Caco-2 (cell line): ENCODE results near the gene SHFL. TPM values are rescaled to one million over a fixed set of nuclear protein-coding genes. Genes with fewer than 3 reads are reported as not detected.
A peak's percentile ranks its signal among the peaks of the same experiment; 100 is the strongest.

Experiments used
- BruUV-seq: library from RNA; stranded (reverse); fragments of 400-500 nt; replicated peaks from 2 replicates; lab custom pipeline; 2021; lab: Mats Ljungman, UMichigan
- CTCF ChIA-PET: fragments of 300-600 bp; sonication (Branson Sonifier 250); formaldehyde crosslinking; loops from one replicate; lab custom pipeline; 2022; ENCODE audit warnings: antibody characterized with exemption; lab: Charles Lee
- POLR2A ChIA-PET: fragments of 300-600 bp; sonication (Branson Sonifier 250); formaldehyde crosslinking; loops from one replicate; lab custom pipeline; 2022; ENCODE audit warnings: antibody characterized with exemption; lab: Charles Lee
- DNase-seq, 2 experiments: peaks; one replicate each; pipeline versions ENCODE4 v3.0.0 to v3.0.0-alpha.2; 2020 to 2022
- H3K27me3 ChIP-seq: replicated peaks from 2 replicates; pipeline ENCODE4 v1.6.0; 2011; ENCODE audit warnings: low read length; ENCODE audit not compliant: control insufficient read depth, insufficient read depth
- H3K36me3 ChIP-seq: 2 replicates; pipeline ENCODE4 v1.5.1; 2011; ENCODE audit warnings: low read length; ENCODE audit not compliant: control insufficient read depth, insufficient read depth
- H3K4me1 ChIP-seq: fragments of 250-450 bp; sonication (Bioruptor Pico); 2 replicates; pipeline ENCODE4 v1.5.1; 2020; ENCODE audit warnings: mild to moderate bottlenecking
- H3K4me3 ChIP-seq: 2 replicates; pipeline ENCODE4 v1.5.1; 2011; ENCODE audit warnings: low read depth, mild to moderate bottlenecking, control low read depth, low read length
- H3K9me3 ChIP-seq: fragments of 250-450 bp; sonication (Bioruptor Pico); 2 replicates; pipeline ENCODE4 v1.5.1; 2020; ENCODE audit warnings: mild to moderate bottlenecking, moderate library complexity
- H3K27ac Mint-ChIP-seq: one replicate; pipeline ENCODE4 v1.8.0; 2022; ENCODE audit warnings: mixed read lengths; ENCODE audit not compliant: unreplicated experiment
- H3K27me3 Mint-ChIP-seq: one replicate; pipeline ENCODE4 v1.8.0; 2022; ENCODE audit warnings: mixed read lengths; ENCODE audit not compliant: insufficient read depth, unreplicated experiment
- H3K36me3 Mint-ChIP-seq: one replicate; pipeline ENCODE4 v1.8.0; 2022; ENCODE audit warnings: mild to moderate bottlenecking, mixed read lengths; ENCODE audit not compliant: insufficient read depth, unreplicated experiment
- H3K4me1 Mint-ChIP-seq: one replicate; pipeline ENCODE4 v1.8.0; 2022; ENCODE audit warnings: low read depth, mixed read lengths; ENCODE audit not compliant: unreplicated experiment
- H3K4me3 Mint-ChIP-seq: one replicate; pipeline ENCODE4 v1.8.0; 2022; ENCODE audit warnings: mild to moderate bottlenecking, moderate library complexity, mixed read lengths; ENCODE audit not compliant: unreplicated experiment
- H3K9me3 Mint-ChIP-seq: one replicate; pipeline ENCODE4 v1.8.0; 2022; ENCODE audit warnings: mixed read lengths; ENCODE audit not compliant: unreplicated experiment
- intact Hi-C: fragments of 100-400 bp; cut with micrococcal nuclease; formaldehyde crosslinking; loops from one replicate; pipeline ENCODE4 v1.10.0; 2022; ENCODE audit not compliant: unreplicated experiment
- total RNA-seq: library from RNA; stranded (reverse); gene quantifications from 2 replicates; pipeline ENCODE4 v1.2.3, GENCODE V29; 2022
- TF ChIP-seq, protein P1 (sequence below), 2 experiments: fragments of 200-600 bp in 1 of 2; IDR thresholded peaks; 1 replicate in 1 of 2; 2 replicates in 1 of 2; pipeline versions ENCODE4 v1.5.1 to v1.8.0; 2011 to 2022; ENCODE audit warnings: antibody characterized with exemption in 1 of 2, control low read depth in 1 of 2, inconsistent platforms in 1 of 2, low read depth in 1 of 2, low read length in 1 of 2, mild to moderate bottlenecking in 1 of 2, moderate library complexity in 1 of 2; ENCODE audit not compliant: insufficient read depth in 1 of 2, severe bottlenecking in 1 of 2, unreplicated experiment in 1 of 2

Gene SHFL
- total RNA-seq, 1 experiment from 2014 or later: 6.2 TPM

DNA sequence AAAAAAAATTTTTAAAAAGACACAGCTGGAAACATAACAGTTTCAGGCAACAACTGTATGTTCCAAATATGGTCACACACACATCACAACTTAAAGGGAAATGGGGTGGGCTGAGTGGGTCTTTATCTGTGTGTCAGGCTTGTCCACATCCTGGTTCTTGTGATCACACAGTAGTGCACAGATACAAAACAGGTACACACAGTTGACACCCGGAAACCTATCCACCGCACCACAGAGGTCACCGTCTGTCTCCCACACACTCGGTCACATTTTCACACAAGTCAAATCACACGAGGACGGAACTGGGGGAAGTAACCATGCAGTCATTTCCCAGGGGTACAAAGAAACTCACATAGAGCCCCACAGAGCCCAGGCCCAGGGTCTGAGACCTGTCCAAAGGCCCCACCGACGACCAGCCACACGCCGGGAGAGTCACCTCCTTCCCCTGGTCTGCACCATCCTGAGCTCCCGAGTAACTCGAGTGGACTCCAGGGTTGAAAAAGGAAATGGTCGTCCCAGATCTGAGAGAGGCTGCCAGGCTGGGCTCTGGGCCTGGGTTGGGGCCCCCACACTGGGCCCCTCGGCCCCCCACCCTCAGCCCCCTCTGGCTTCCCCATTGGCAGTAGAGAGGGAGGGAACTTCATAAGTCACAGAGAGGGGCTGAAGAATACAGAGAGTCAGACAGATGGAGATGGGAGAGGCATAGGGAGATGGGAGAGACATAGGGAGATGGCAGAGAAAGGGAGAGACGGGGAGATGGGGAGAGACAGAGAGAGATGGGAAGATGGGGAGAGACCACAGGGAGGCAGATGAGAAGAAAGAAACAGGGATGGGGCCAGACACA is 18.8 kb downstream of the SHFL start:
- intact Hi-C loops: no loop called here
- H3K27ac Mint-ChIP-seq: no peak overlapping the region
- Histone ChIP-seq H3K4me3 (no peak overlapping the region), H3K36me3 (peaks cover 2% of the 10 kb centered on the region; the same call in 1 of the 2 replicates), H3K27me3 (no peaks in the 10 kb centered on the region), H3K9me3 (no peaks in the 10 kb centered on the region), H3K4me1 (no peaks in the 10 kb centered on the region; the same call in 1 of the 2 replicates)
- no peaks in the 10 kb centered on the region for H3K9me3 Mint-ChIP-seq
- no peak for DNase-seq
- no peaks in the 10 kb centered on the region for H3K27me3 Mint-ChIP-seq
- POLR2A ChIA-PET: interaction anchor here (0.6 to 1.0 kb wide), 2 partner anchors 9 to 327 kb away, joined by 3 to 8 read pairs; no protein-coding TSS in a partner anchor
- no TSS peak for BruUV-seq
- H3K36me3 Mint-ChIP-seq: peaks cover 41% of the 10 kb centered on the region
- TF ChIP-seq, protein P1, sequence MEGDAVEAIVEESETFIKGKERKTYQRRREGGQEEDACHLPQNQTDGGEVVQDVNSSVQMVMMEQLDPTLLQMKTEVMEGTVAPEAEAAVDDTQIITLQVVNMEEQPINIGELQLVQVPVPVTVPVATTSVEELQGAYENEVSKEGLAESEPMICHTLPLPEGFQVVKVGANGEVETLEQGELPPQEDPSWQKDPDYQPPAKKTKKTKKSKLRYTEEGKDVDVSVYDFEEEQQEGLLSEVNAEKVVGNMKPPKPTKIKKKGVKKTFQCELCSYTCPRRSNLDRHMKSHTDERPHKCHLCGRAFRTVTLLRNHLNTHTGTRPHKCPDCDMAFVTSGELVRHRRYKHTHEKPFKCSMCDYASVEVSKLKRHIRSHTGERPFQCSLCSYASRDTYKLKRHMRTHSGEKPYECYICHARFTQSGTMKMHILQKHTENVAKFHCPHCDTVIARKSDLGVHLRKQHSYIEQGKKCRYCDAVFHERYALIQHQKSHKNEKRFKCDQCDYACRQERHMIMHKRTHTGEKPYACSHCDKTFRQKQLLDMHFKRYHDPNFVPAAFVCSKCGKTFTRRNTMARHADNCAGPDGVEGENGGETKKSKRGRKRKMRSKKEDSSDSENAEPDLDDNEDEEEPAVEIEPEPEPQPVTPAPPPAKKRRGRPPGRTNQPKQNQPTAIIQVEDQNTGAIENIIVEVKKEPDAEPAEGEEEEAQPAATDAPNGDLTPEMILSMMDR (IDR thresholded peaks at IDR 0.05; ENCODE audit: insufficient read depth in 1 of 2, low read depth in 1 of 2, low read length in 1 of 2, severe bottlenecking in 1 of 2, unreplicated experiment in 1 of 2): no peak
- H3K4me3 Mint-ChIP-seq: peak overlapping the region; percentile 4
- CTCF ChIA-PET: no interaction called here
- H3K4me1 Mint-ChIP-seq: peaks cover 5% of the 10 kb centered on the region

DNA sequence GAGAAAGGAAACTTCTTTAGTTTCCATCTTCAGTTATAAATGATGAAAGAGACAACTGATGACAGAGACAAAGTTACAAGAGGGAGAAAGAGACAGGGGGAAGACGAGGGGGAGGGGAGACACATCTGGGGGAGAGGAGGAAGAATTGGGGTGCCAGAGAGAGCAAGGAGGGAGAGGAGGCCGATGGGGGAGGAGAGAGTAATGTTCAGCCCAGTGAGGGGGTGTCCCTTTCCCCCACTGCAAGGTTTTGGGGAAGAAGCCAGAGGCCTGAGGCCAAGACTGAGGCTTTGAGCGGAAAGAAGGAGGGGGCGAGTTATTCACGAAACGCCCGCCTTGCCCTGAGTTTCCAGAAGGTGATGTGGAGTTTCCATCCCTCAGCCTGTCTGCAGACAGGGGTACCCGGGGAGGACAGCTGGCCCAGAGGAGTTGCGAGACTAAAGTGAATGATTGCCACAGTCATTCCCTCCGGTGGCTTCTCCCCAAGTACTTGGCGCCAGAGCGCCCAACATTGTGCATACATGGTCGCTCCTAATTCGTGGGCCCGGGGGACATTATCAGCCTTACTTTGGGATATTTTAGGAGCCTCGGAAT is 19.5 kb downstream of the SHFL start:
- H3K9me3 Mint-ChIP-seq: no peaks in the 10 kb centered on the region

More for the DNA sequence above, 19.5 kb downstream of the SHFL start:
- ChIA-PET CTCF (no interaction called here), POLR2A (interaction anchor here (1.0 to 1.5 kb wide), 2 partner anchors 9 to 10 kb away, joined by 3 to 22 read pairs; no protein-coding TSS in a partner anchor)
- BruUV-seq: no TSS peak
- TF ChIP-seq, protein P1 (IDR thresholded peaks at IDR 0.05; ENCODE audit: insufficient read depth in 1 of 2, low read depth in 1 of 2, low read length in 1 of 2, severe bottlenecking in 1 of 2, unreplicated experiment in 1 of 2): no peak
- Mint-ChIP-seq H3K36me3 (peaks cover 48% of the 10 kb centered on the region), H3K27ac (peak overlapping the region; percentile 85), H3K4me3 (peak overlapping the region; percentile 87), H3K4me1 (peaks cover 8% of the 10 kb centered on the region), H3K27me3 (no peaks in the 10 kb centered on the region)
- Histone ChIP-seq H3K36me3 (peaks cover 2% of the 10 kb centered on the region; the same call in 1 of the 2 replicates), H3K4me3 (peak overlapping the region; percentile 14; the same call in 1 of the 2 replicates), H3K4me1 (no peaks in the 10 kb centered on the region; the same call in 1 of the 2 replicates), H3K9me3 (no peaks in the 10 kb centered on the region), H3K27me3 (no peaks in the 10 kb centered on the region)
- intact Hi-C loops: loop anchor here (1.0 kb wide), 1 partner anchor 9 kb away; no protein-coding TSS in a partner anchor
- DNase-seq: no peak
